Stimulated activated CD4-positive, alpha-beta T cell treated with anti-CD3 and anti-CD28 coated beads, Interleukin-1b, Interleukin-23, amount 100 ng/mL, for 48 hours (primary cell): ENCODE measurements around the gene DUSP12.

Source experiments
- DNase-seq: peaks from one replicate; pipeline ENCODE4 v3.0.0-alpha.2; 2020

Gene DUSP12

GRCh38 chr1:161770250-161770649 lies 20.7 kb downstream of the DUSP12 start:
- no peak for DNase-seq

GRCh38 chr1:161771161-161771560 lies 21.6 kb downstream of the DUSP12 start:
- DNase-seq: no peak

- DNase-seq: no peak
Measured at GRCh38 chr1:161771973-161772372, 22.4 kb downstream of the DUSP12 start.

- DNase-seq: no peak
Measured at GRCh38 chr1:161772397-161772796, 22.8 kb downstream of the DUSP12 start.

GRCh38 chr1:161773791-161774190 lies 24.2 kb downstream of the DUSP12 start:
- no peak for DNase-seq

GRCh38 chr1:161777261-161777660 lies 27.7 kb downstream of the DUSP12 start:
- no peak for DNase-seq

GRCh38 chr1:161778522-161778921 lies 28.9 kb downstream of the DUSP12 start:
- no peak for DNase-seq

GRCh38 chr1:161779393-161779792 lies 29.8 kb downstream of the DUSP12 start:
- DNase-seq: no peak

- no peak for DNase-seq
Measured at GRCh38 chr1:161781995-161782394, 32.4 kb downstream of the DUSP12 start.

GRCh38 chr1:161782886-161783285 lies 33.3 kb downstream of the DUSP12 start:
- no peak for DNase-seq

GRCh38 chr1:161784968-161785367 lies 35.4 kb downstream of the DUSP12 start:
- no peak for DNase-seq

GRCh38 chr1:161787355-161787754 lies 37.8 kb downstream of the DUSP12 start:
- DNase-seq: no peak

GRCh38 chr1:161790587-161791317 lies 41.2 kb downstream of the DUSP12 start:
- DNase-seq: no peak

GRCh38 chr1:161791904-161792655 lies 42.5 kb downstream of the DUSP12 start:
- no peak for DNase-seq

GRCh38 chr1:161792740-161793139 lies 43.2 kb downstream of the DUSP12 start:
- DNase-seq: no peak

GRCh38 chr1:161799792-161800191 lies 50.2 kb downstream of the DUSP12 start:
- no peak for DNase-seq

GRCh38 chr1:161801955-161802354 lies 52.4 kb downstream of the DUSP12 start:
- DNase-seq: no peak

- DNase-seq: no peak
Measured at GRCh38 chr1:161803181-161803580, 53.6 kb downstream of the DUSP12 start.

- DNase-seq: no peak
Measured at GRCh38 chr1:161805399-161806197, 56.0 kb downstream of the DUSP12 start.
